ENCODE results near the gene CDC42BPA. TPM values are rescaled to one million over a fixed set of nuclear protein-coding genes. Genes with fewer than 3 reads are reported as not detected.

Gene CDC42BPA
- total and polyA plus RNA-seq, 4 experiments from 2014 or later: 0.49 to 0.72 TPM; not detected in 2

- Histone ChIP-seq H3K27ac (ENCODE audit: low read depth, low read length) (no peak overlapping the region), H3K27me3 (ENCODE audit: insufficient read depth, low read length) (no peaks in the 10 kb centered on the region), H3K36me3 (ENCODE audit: insufficient read depth, low read length) (no peaks in the 10 kb centered on the region), H3K4me3 (ENCODE audit: low read length in 2 of 2) (no peak overlapping the region), H3K9me3 (ENCODE audit: control insufficient read depth in 1 of 2, low read length in 2 of 2) (no peaks in the 10 kb centered on the region), H3K4me1 (ENCODE audit: insufficient read depth, low read length) (no peaks in the 10 kb centered on the region)
- no peak for DNase-seq
- Mint-ChIP-seq H3K36me3 (no peaks in the 10 kb centered on the region), H3K4me3 (no peak overlapping the region), H3K27ac (no peak overlapping the region), H3K9me3 (no peaks in the 10 kb centered on the region), H3K27me3 (peaks cover 0 to 8% of the 10 kb centered on the region in 2 donors), H3K4me1 (no peaks in the 10 kb centered on the region)
- ChIA-PET POLR2A (ENCODE audit: partially characterized antibody) (no interaction called here), CTCF (ENCODE audit: partially characterized antibody) (no interaction called here)
- intact Hi-C loops (cut with micrococcal nuclease): no loop called here
Measured at GRCh38 chr1:227227761-227228160, 90.5 kb downstream of the CDC42BPA start.

- Histone ChIP-seq H3K9me3 (ENCODE audit: control insufficient read depth in 1 of 2, low read length in 2 of 2) (no peaks in the 10 kb centered on the region), H3K4me3 (ENCODE audit: low read length in 2 of 2) (no peak overlapping the region), H3K27me3 (ENCODE audit: insufficient read depth, low read length) (no peaks in the 10 kb centered on the region), H3K27ac (ENCODE audit: low read depth, low read length) (no peak overlapping the region), H3K4me1 (ENCODE audit: insufficient read depth, low read length) (no peaks in the 10 kb centered on the region), H3K36me3 (ENCODE audit: insufficient read depth, low read length) (no peaks in the 10 kb centered on the region)
- no peak overlapping the region for H3K27ac Mint-ChIP-seq
- H3K27me3 Mint-ChIP-seq: peaks cover 4 to 15% of the 10 kb centered on the region in 2 donors
- DNase-seq: no peak
- H3K36me3 Mint-ChIP-seq: no peaks in the 10 kb centered on the region
- intact Hi-C loops (cut with micrococcal nuclease): no loop called here
- ChIA-PET CTCF (ENCODE audit: partially characterized antibody) (no interaction called here), POLR2A (ENCODE audit: partially characterized antibody) (no interaction called here)
- no peak overlapping the region for H3K4me3 Mint-ChIP-seq
- no peaks in the 10 kb centered on the region for H3K9me3 Mint-ChIP-seq
- H3K4me1 Mint-ChIP-seq: no peaks in the 10 kb centered on the region
Measured at GRCh38 chr1:227225715-227226346, 92.5 kb downstream of the CDC42BPA start.

DNA sequence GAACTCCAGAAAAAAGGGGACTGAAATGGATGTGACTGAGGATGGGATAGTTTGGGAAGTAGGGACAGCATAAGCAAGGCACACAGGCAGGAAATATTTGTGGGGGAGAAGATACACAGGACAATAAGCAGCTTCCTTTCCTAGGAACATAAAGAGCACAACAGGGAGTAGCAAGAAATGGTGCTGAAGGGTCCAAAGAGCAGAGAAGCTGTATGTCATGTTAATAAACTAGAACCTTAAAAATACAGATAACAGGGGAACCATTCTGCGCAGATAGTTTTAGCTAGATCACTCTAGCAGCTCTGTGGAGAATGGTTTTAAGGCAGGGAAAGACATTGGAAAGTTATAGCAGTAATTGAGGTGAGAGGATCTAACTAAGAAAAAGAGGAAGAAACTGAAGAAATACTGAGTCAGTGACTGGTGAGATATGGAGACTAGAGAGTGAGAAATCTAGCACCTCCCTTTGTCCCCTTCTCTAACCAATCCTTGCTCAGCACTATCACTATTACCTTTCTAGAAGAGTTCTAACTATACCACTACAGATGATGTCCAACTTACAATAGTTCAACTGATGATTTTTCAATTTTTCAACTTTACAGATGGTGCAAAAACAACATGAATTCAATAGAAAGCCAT lies 95.0 kb downstream of the CDC42BPA start:
- no peak for DNase-seq
- no peak overlapping the region for H3K27ac ChIP-seq (ENCODE audit: low read depth, low read length)
- ChIA-PET CTCF (ENCODE audit: partially characterized antibody) (no interaction called here), POLR2A (ENCODE audit: partially characterized antibody) (no interaction called here)
- Mint-ChIP-seq H3K4me1 (no peaks in the 10 kb centered on the region), H3K9me3 (no peaks in the 10 kb centered on the region), H3K36me3 (no peaks in the 10 kb centered on the region), H3K27ac (no peak overlapping the region), H3K4me3 (no peak overlapping the region), H3K27me3 (peaks cover 9 to 16% of the 10 kb centered on the region in 2 donors)
- no peaks in the 10 kb centered on the region for H3K36me3 ChIP-seq (ENCODE audit: insufficient read depth, low read length)
- H3K4me1 ChIP-seq (ENCODE audit: insufficient read depth, low read length): no peaks in the 10 kb centered on the region
- no peak overlapping the region for H3K4me3 ChIP-seq (ENCODE audit: low read length in 2 of 2)
- no peaks in the 10 kb centered on the region for H3K27me3 ChIP-seq (ENCODE audit: insufficient read depth, low read length)
- H3K9me3 ChIP-seq (ENCODE audit: control insufficient read depth in 1 of 2, low read length in 2 of 2): no peaks in the 10 kb centered on the region
- intact Hi-C loops (cut with micrococcal nuclease): no loop called here

- no peaks in the 10 kb centered on the region for H3K36me3 Mint-ChIP-seq
- H3K9me3 Mint-ChIP-seq: no peaks in the 10 kb centered on the region
- no peak for DNase-seq
- Histone ChIP-seq H3K4me1 (ENCODE audit: insufficient read depth, low read length) (no peaks in the 10 kb centered on the region), H3K4me3 (ENCODE audit: low read length in 2 of 2) (no peak overlapping the region), H3K9me3 (ENCODE audit: control insufficient read depth in 1 of 2, low read length in 2 of 2) (no peaks in the 10 kb centered on the region), H3K27me3 (ENCODE audit: insufficient read depth, low read length) (no peaks in the 10 kb centered on the region), H3K27ac (ENCODE audit: low read depth, low read length) (no peak overlapping the region), H3K36me3 (ENCODE audit: insufficient read depth, low read length) (no peaks in the 10 kb centered on the region)
- H3K4me3 Mint-ChIP-seq: no peak overlapping the region
- no peak overlapping the region for H3K27ac Mint-ChIP-seq
- H3K27me3 Mint-ChIP-seq: peaks cover 12 to 16% of the 10 kb centered on the region in 2 donors
- ChIA-PET POLR2A (ENCODE audit: partially characterized antibody) (no interaction called here), CTCF (ENCODE audit: partially characterized antibody) (no interaction called here)
- H3K4me1 Mint-ChIP-seq: no peaks in the 10 kb centered on the region
- intact Hi-C loops (cut with micrococcal nuclease): no loop called here
Measured at GRCh38 chr1:227219715-227220292, 98.5 kb downstream of the CDC42BPA start.

GRCh38 chr1:227218870-227219573 lies 99.3 kb downstream of the CDC42BPA start:
- Histone ChIP-seq H3K36me3 (ENCODE audit: insufficient read depth, low read length) (no peaks in the 10 kb centered on the region), H3K4me3 (ENCODE audit: low read length in 2 of 2) (no peak overlapping the region), H3K27ac (ENCODE audit: low read depth, low read length) (no peak overlapping the region), H3K4me1 (ENCODE audit: insufficient read depth, low read length) (no peaks in the 10 kb centered on the region), H3K9me3 (ENCODE audit: control insufficient read depth in 1 of 2, low read length in 2 of 2) (no peaks in the 10 kb centered on the region), H3K27me3 (ENCODE audit: insufficient read depth, low read length) (no peaks in the 10 kb centered on the region)
- Mint-ChIP-seq H3K9me3 (no peaks in the 10 kb centered on the region), H3K27me3 (peaks cover 12 to 16% of the 10 kb centered on the region in 2 donors), H3K36me3 (no peaks in the 10 kb centered on the region), H3K4me3 (no peak overlapping the region), H3K4me1 (no peaks in the 10 kb centered on the region), H3K27ac (no peak overlapping the region)
- intact Hi-C loops (cut with micrococcal nuclease): no loop called here
- no peak for DNase-seq
- ChIA-PET CTCF (ENCODE audit: partially characterized antibody) (no interaction called here), POLR2A (ENCODE audit: partially characterized antibody) (no interaction called here)

DNA sequence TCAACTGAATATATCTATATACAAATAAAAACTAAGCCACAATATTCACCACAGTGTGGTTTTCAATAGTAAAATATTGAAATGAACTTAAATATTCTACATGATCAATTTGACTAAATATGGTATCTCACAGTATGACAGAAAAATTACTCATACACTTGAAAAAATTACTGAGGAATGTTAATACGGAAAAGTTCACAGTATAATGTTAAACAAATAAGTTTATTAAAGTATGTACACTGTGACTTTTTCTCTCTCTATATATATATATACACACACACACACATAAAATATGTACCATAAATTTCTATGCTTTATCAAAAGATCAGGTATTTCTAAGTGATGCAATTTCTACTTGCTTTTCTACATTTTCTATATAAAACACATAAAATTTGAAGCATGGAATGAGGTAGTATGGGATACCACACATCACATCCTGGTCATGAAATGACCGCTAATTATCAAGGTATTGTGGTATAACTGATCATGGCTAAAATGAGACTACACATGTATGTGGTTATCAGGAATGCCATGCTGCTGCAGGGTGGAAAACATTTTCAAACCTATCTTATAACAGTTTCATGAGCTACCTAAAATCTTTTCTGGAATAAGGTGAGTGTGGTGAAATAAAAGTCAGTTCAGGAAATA lies 102.3 kb downstream of the CDC42BPA start:
- Histone ChIP-seq H3K4me1 (ENCODE audit: insufficient read depth, low read length) (no peaks in the 10 kb centered on the region), H3K9me3 (ENCODE audit: control insufficient read depth in 1 of 2, low read length in 2 of 2) (no peaks in the 10 kb centered on the region), H3K36me3 (ENCODE audit: insufficient read depth, low read length) (no peaks in the 10 kb centered on the region), H3K27ac (ENCODE audit: low read depth, low read length) (no peak overlapping the region), H3K4me3 (ENCODE audit: low read length in 2 of 2) (no peak overlapping the region), H3K27me3 (ENCODE audit: insufficient read depth, low read length) (no peaks in the 10 kb centered on the region)
- no peaks in the 10 kb centered on the region for H3K36me3 Mint-ChIP-seq
- peaks cover 6 to 18% of the 10 kb centered on the region in 2 donors for H3K27me3 Mint-ChIP-seq
- H3K4me3 Mint-ChIP-seq: no peak overlapping the region
- no peaks in the 10 kb centered on the region for H3K4me1 Mint-ChIP-seq
- intact Hi-C loops (cut with micrococcal nuclease): no loop called here
- no peaks in the 10 kb centered on the region for H3K9me3 Mint-ChIP-seq
- ChIA-PET POLR2A (ENCODE audit: partially characterized antibody) (interaction anchor here (0.7 kb wide), 1 partner anchor 19 kb away, joined by 3 read pairs; no protein-coding TSS in a partner anchor), CTCF (ENCODE audit: partially characterized antibody) (no interaction called here)
- no peak for DNase-seq
- H3K27ac Mint-ChIP-seq: no peak overlapping the region

DNA sequence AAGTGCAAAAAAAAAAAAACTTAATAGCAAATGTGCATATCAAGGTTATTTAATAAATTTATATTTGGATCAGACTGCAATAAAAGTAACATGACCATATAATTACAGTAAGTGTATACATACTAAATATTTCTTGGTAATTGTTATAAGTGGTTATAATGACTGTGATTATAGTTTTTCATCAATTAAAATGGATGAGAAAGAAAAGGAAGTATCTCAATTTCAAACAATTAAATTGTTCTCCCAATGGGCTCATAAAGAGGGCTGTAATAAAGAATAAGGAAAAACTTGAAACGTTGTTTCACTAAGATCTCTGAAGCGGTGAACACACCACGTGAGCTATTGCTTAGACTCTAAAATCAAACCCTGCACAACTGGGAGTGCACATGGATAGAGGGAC lies 104.1 kb downstream of the CDC42BPA start:
- CTCF ChIA-PET (ENCODE audit: partially characterized antibody): no interaction called here

More for the DNA sequence above, 104.1 kb downstream of the CDC42BPA start:
- Mint-ChIP-seq H3K36me3 (no peaks in the 10 kb centered on the region), H3K4me1 (no peaks in the 10 kb centered on the region), H3K4me3 (no peak overlapping the region), H3K27ac (no peak overlapping the region), H3K9me3 (peaks cover 0 to 2% (median 0%) of the 10 kb centered on the region in 8 donors), H3K27me3 (peaks cover 7 to 14% of the 10 kb centered on the region in 2 donors)
- Histone ChIP-seq H3K4me1 (ENCODE audit: insufficient read depth, low read length) (no peaks in the 10 kb centered on the region), H3K27me3 (ENCODE audit: insufficient read depth, low read length) (no peaks in the 10 kb centered on the region), H3K4me3 (ENCODE audit: low read length in 2 of 2) (no peak overlapping the region), H3K9me3 (ENCODE audit: control insufficient read depth in 1 of 2, low read length in 2 of 2) (no peaks in the 10 kb centered on the region), H3K27ac (ENCODE audit: low read depth, low read length) (no peak overlapping the region), H3K36me3 (ENCODE audit: insufficient read depth, low read length) (no peaks in the 10 kb centered on the region)
- intact Hi-C loops (cut with micrococcal nuclease): no loop called here
- no peak for DNase-seq
- POLR2A ChIA-PET (ENCODE audit: partially characterized antibody): no interaction called here

All from CD4-positive, alpha-beta memory T cell (primary cell).